HepG2 (cell line): Measurements from ENCODE around the gene FEV. TPM values are rescaled to one million over a fixed set of nuclear protein-coding genes. Genes with fewer than 3 reads are reported as not detected.

Experiments
- ESRRA ChIP-seq: sonication (generic); formaldehyde crosslinking; IDR thresholded peaks from 2 replicates; pipeline ENCODE4 v1.5.1; 2020; ENCODE audit warnings: mild to moderate bottlenecking, low read depth, missing genetic modification reagents
- HIVEP1 ChIP-seq: sonication (generic); formaldehyde crosslinking; IDR thresholded peaks from 2 replicates; pipeline ENCODE4 v1.4.0; 2020; ENCODE audit warnings: mild to moderate bottlenecking, missing genetic modification reagents
- ISL2 ChIP-seq: sonication (generic); formaldehyde crosslinking; IDR thresholded peaks from 2 replicates; pipeline ENCODE4 v1.5.0; 2020; ENCODE audit warnings: missing genetic modification reagents
- KLF13 ChIP-seq: sonication (generic); formaldehyde crosslinking; IDR thresholded peaks from 2 replicates; pipeline ENCODE4 v1.4.0; 2020; ENCODE audit warnings: mild to moderate bottlenecking, missing genetic modification reagents
- KLF16 ChIP-seq, 2 experiments: sonication (generic) in 1 of 2; formaldehyde crosslinking in 1 of 2; IDR thresholded peaks; 2 replicates each; pipeline versions ENCODE4 v1.6.1 to v1.8.0; 2016 to 2023; ENCODE audit warnings: missing genetic modification reagents in 2 of 2, missing compliant biosample characterization in 1 of 2
- KLF9 ChIP-seq: IDR thresholded peaks from 2 replicates; pipeline ENCODE4 v1.6.1; 2016; ENCODE audit warnings: low read depth
- MIER2 ChIP-seq: IDR thresholded peaks from 2 replicates; pipeline ENCODE4 v1.6.1; 2016; ENCODE audit warnings: missing biosample characterization, missing genetic modification reagents
- MTF1 ChIP-seq: sonication (generic); formaldehyde crosslinking; IDR thresholded peaks from 2 replicates; pipeline ENCODE4 v1.5.0; 2020; ENCODE audit warnings: missing genetic modification reagents
- PAX8 ChIP-seq: sonication (generic); formaldehyde crosslinking; IDR thresholded peaks from 2 replicates; pipeline ENCODE4 v1.8.0; 2022; ENCODE audit warnings: mild to moderate bottlenecking, missing genetic modification reagents, borderline replicate concordance
- SMAD9 ChIP-seq: sonication (generic); formaldehyde crosslinking; IDR thresholded peaks from 2 replicates; pipeline ENCODE4 v1.5.1; 2020; ENCODE audit warnings: mild to moderate bottlenecking, missing genetic modification reagents
- SNAI1 ChIP-seq: sonication (generic); formaldehyde crosslinking; IDR thresholded peaks from 2 replicates; pipeline ENCODE4 v1.5.0; 2020; ENCODE audit warnings: mild to moderate bottlenecking, missing genetic modification reagents, borderline replicate concordance
- ZBTB7B ChIP-seq: sonication (generic); formaldehyde crosslinking; IDR thresholded peaks from 2 replicates; pipeline ENCODE4 v1.4.0; 2020; ENCODE audit warnings: missing genetic modification reagents
- ZFP36 ChIP-seq: fragments of 150-350 bp; IDR thresholded peaks from 2 replicates; pipeline ENCODE4 v1.6.1; 2018; ENCODE audit warnings: borderline replicate concordance, low read length, low read depth; ENCODE audit not compliant: partially characterized antibody
- ZNF446 ChIP-seq: sonication (generic); formaldehyde crosslinking; IDR thresholded peaks from 2 replicates; pipeline ENCODE4 v1.5.0; 2020; ENCODE audit warnings: mild to moderate bottlenecking, missing genetic modification reagents
- ZNF652 ChIP-seq: IDR thresholded peaks from 2 replicates; pipeline ENCODE4 v1.6.1; 2016; ENCODE audit warnings: low read depth, borderline replicate concordance
- ZNF879 ChIP-seq: sonication (generic); formaldehyde crosslinking; IDR thresholded peaks from 2 replicates; pipeline ENCODE4 v1.8.1; 2023; ENCODE audit warnings: missing genetic modification reagents
- polyA plus RNA-seq, 8 experiments: library from polyadenylated mRNA; depleted of rRNA in 3 of 8; stranded (reverse) in 7 of 8; unstranded in 1 of 8; fragments of >200 nt; fragmentation: Illumina TruSeq in 4 of 8; extraction: Trizol in 4 of 8; gene quantifications; 2 replicates each; pipeline versions ENCODE4 v1.2.1 to v1.2.3, GENCODE V29; 2011 to 2016; ENCODE audit warnings: low read depth in 4 of 8, missing spikeins in 1 of 8, mixed read lengths in 1 of 8; ENCODE audit not compliant: insufficient read depth in 1 of 8
- total RNA-seq, 5 experiments: library from RNA; depleted of rRNA; stranded (reverse); fragments of >200 nt; fragmentation: Illumina TruSeq; extraction: Trizol; gene quantifications; 2 replicates each; pipeline ENCODE4 v1.2.3, GENCODE V29; 2016; ENCODE audit warnings: low read depth in 1 of 5
- TF ChIP-seq, protein P1 (sequence below): sonication (generic); formaldehyde crosslinking; IDR thresholded peaks from 2 replicates; pipeline ENCODE4 v1.4.0; 2020; ENCODE audit warnings: missing genetic modification reagents
- TF ChIP-seq, protein P2 (sequence below): sonication (generic); formaldehyde crosslinking; IDR thresholded peaks from 2 replicates; pipeline ENCODE4 v1.9.0; 2021; ENCODE audit warnings: missing genetic modification reagents, borderline replicate concordance
- TF ChIP-seq, protein P3 (sequence below): sonication (generic); formaldehyde crosslinking; IDR thresholded peaks from 2 replicates; pipeline ENCODE4 v1.8.0; 2022; ENCODE audit warnings: missing genetic modification reagents, mild to moderate bottlenecking, borderline replicate concordance
- TF ChIP-seq, protein P4 (sequence below): sonication (generic); formaldehyde crosslinking; IDR thresholded peaks from 2 replicates; pipeline ENCODE4 v1.5.0; 2020; ENCODE audit warnings: missing genetic modification reagents

The FEV gene
- total and polyA plus RNA-seq, 2 of the 13 experiments (the other 11 are each of a cell fraction or from before 2014, with no cell fraction given): not detected

DNA sequence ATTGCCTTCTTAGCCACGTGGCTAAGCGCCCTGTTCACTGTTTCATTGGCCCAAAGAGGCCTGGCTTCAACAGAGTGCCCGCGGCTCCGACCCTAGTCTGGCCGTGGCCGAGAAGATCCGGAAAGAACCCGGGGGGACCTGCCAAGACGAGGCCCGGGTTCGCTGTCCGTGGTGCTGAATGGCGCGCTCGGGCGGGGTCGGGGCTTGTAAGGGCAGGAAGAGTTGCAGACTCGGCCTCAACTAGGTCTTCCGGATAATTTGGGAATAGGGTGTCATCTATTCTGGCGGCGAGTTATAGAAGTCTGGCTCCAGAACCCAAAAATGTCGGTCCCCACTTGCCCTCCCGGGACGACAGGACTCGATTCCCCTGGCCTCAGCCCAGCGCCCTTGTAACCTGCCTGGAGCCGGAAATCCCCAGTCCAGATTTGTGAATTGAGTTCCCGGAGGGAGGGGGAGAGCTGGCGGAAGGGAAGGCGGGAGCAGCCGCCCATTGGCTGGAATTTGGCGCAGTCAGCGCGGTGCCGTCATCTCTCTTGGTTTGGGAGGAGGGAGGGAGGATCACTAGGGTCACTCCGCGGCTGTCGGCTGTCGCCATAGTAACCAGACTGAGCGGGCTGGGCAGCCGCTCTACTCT, 22.0 kb downstream of the FEV start (continued):
- TF ChIP-seq ZFP36 (no peak), MIER2 (CRISPR knock-in tag) (peak; percentile 99), MTF1 (CRISPR knock-in tag) (peak; percentile 80; the same call in 1 of the 2 replicates), KLF16 (CRISPR knock-in tag; IDR thresholded peaks at IDR 0.05) (peak in 1 of 2 experiments; percentile 96; a peak in 2 of 4 replicates), HIVEP1 (CRISPR knock-in tag) (peak; percentile 84), SNAI1 (CRISPR knock-in tag) (peak; percentile 86; the same call in 1 of the 2 replicates), ZNF446 (CRISPR knock-in tag) (peak; percentile 85; the same call in 1 of the 2 replicates), ESRRA (CRISPR knock-in tag) (0 out of 2 replicates have a peak, but pooled peaks have one; percentile 28), ZBTB7B (CRISPR knock-in tag) (peak; percentile 83), ZNF879 (CRISPR knock-in tag) (peak; percentile 87; the same call in 1 of the 2 replicates), ISL2 (peak; percentile 69; the same call in 1 of the 2 replicates), KLF13 (CRISPR knock-in tag) (no peak; the same call in 1 of the 2 replicates), SMAD9 (CRISPR knock-in tag) (0 out of 2 replicates have a peak, but pooled peaks have one; percentile 88), ZNF652 (CRISPR knock-in tag) (no peak), KLF9 (0 out of 2 replicates have a peak, but pooled peaks have one; percentile 72), PAX8 (CRISPR knock-in tag) (no peak)
- TF ChIP-seq, protein P1, sequence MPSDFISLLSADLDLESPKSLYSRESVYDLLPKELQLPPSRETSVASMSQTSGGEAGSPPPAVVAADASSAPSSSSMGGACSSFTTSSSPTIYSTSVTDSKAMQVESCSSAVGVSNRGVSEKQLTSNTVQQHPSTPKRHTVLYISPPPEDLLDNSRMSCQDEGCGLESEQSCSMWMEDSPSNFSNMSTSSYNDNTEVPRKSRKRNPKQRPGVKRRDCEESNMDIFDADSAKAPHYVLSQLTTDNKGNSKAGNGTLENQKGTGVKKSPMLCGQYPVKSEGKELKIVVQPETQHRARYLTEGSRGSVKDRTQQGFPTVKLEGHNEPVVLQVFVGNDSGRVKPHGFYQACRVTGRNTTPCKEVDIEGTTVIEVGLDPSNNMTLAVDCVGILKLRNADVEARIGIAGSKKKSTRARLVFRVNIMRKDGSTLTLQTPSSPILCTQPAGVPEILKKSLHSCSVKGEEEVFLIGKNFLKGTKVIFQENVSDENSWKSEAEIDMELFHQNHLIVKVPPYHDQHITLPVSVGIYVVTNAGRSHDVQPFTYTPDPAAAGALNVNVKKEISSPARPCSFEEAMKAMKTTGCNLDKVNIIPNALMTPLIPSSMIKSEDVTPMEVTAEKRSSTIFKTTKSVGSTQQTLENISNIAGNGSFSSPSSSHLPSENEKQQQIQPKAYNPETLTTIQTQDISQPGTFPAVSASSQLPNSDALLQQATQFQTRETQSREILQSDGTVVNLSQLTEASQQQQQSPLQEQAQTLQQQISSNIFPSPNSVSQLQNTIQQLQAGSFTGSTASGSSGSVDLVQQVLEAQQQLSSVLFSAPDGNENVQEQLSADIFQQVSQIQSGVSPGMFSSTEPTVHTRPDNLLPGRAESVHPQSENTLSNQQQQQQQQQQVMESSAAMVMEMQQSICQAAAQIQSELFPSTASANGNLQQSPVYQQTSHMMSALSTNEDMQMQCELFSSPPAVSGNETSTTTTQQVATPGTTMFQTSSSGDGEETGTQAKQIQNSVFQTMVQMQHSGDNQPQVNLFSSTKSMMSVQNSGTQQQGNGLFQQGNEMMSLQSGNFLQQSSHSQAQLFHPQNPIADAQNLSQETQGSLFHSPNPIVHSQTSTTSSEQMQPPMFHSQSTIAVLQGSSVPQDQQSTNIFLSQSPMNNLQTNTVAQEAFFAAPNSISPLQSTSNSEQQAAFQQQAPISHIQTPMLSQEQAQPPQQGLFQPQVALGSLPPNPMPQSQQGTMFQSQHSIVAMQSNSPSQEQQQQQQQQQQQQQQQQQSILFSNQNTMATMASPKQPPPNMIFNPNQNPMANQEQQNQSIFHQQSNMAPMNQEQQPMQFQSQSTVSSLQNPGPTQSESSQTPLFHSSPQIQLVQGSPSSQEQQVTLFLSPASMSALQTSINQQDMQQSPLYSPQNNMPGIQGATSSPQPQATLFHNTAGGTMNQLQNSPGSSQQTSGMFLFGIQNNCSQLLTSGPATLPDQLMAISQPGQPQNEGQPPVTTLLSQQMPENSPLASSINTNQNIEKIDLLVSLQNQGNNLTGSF (CRISPR knock-in tag): peak; percentile 97
- TF ChIP-seq, protein P2, sequence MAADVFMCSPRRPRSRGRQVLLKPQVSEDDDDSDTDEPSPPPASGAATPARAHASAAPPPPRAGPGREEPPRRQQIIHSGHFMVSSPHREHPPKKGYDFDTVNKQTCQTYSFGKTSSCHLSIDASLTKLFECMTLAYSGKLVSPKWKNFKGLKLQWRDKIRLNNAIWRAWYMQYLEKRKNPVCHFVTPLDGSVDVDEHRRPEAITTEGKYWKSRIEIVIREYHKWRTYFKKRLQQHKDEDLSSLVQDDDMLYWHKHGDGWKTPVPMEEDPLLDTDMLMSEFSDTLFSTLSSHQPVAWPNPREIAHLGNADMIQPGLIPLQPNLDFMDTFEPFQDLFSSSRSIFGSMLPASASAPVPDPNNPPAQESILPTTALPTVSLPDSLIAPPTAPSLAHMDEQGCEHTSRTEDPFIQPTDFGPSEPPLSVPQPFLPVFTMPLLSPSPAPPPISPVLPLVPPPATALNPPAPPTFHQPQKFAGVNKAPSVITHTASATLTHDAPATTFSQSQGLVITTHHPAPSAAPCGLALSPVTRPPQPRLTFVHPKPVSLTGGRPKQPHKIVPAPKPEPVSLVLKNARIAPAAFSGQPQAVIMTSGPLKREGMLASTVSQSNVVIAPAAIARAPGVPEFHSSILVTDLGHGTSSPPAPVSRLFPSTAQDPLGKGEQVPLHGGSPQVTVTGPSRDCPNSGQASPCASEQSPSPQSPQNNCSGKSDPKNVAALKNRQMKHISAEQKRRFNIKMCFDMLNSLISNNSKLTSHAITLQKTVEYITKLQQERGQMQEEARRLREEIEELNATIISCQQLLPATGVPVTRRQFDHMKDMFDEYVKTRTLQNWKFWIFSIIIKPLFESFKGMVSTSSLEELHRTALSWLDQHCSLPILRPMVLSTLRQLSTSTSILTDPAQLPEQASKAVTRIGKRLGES (CRISPR knock-in tag): peak; percentile 87
- TF ChIP-seq, protein P3, sequence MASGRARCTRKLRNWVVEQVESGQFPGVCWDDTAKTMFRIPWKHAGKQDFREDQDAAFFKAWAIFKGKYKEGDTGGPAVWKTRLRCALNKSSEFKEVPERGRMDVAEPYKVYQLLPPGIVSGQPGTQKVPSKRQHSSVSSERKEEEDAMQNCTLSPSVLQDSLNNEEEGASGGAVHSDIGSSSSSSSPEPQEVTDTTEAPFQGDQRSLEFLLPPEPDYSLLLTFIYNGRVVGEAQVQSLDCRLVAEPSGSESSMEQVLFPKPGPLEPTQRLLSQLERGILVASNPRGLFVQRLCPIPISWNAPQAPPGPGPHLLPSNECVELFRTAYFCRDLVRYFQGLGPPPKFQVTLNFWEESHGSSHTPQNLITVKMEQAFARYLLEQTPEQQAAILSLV (CRISPR knock-in tag): peak; percentile 89
- TF ChIP-seq, protein P4, sequence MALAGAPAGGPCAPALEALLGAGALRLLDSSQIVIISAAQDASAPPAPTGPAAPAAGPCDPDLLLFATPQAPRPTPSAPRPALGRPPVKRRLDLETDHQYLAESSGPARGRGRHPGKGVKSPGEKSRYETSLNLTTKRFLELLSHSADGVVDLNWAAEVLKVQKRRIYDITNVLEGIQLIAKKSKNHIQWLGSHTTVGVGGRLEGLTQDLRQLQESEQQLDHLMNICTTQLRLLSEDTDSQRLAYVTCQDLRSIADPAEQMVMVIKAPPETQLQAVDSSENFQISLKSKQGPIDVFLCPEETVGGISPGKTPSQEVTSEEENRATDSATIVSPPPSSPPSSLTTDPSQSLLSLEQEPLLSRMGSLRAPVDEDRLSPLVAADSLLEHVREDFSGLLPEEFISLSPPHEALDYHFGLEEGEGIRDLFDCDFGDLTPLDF: peak; percentile 75
